K562 (cell line): ENCODE data around the gene SLC7A4. TPM values are rescaled to one million over a fixed set of nuclear protein-coding genes. Genes with fewer than 3 reads are reported as not detected.
A peak's percentile ranks its signal among the peaks of the same experiment; 100 is the strongest.

Experiments
- ATF2 ChIP-seq: sonication (generic); formaldehyde crosslinking; IDR thresholded peaks from 2 replicates; pipeline ENCODE4 v1.8.1; 2022; ENCODE audit warnings: missing genetic modification reagents
- E2F3 ChIP-seq: fragments of 250-450 bp; sonication (Bioruptor Pico); IDR thresholded peaks from 2 replicates; pipeline ENCODE4 v1.4.0; 2020; ENCODE audit warnings: mild to moderate bottlenecking
- FOXM1 ChIP-seq, 2 experiments: fragments of 450-650 bp in 1 of 2; sonication (generic) in 1 of 2; formaldehyde crosslinking in 1 of 2; IDR thresholded peaks; 2 replicates each; pipeline versions ENCODE4 v1.6.1 to v1.9.0; 2017 to 2022; ENCODE audit warnings: low read depth in 2 of 2, mild to moderate bottlenecking in 2 of 2, missing genetic modification reagents in 1 of 2, moderate library complexity in 1 of 2
- KAT8 ChIP-seq: fragments of 450-650 bp; IDR thresholded peaks from 2 replicates; pipeline ENCODE4 v1.6.1; 2016; ENCODE audit warnings: low read depth, mild to moderate bottlenecking
- KDM5B ChIP-seq: fragments of 200-600 bp; sonication (generic); IDR thresholded peaks from 2 replicates; pipeline ENCODE4 v1.6.1; 2012; ENCODE audit warnings: low read depth, mild to moderate bottlenecking, moderate library complexity, low read length, control low read depth, inconsistent platforms; ENCODE audit not compliant: insufficient replicate concordance
- LCOR ChIP-seq: sonication (generic); formaldehyde crosslinking; IDR thresholded peaks from 2 replicates; pipeline ENCODE4 v1.8.0; 2022; ENCODE audit warnings: mild to moderate bottlenecking, missing genetic modification reagents
- MAZ ChIP-seq, 2 experiments: fragments of 450-650 bp in 1 of 2; sonication (generic) in 1 of 2; formaldehyde crosslinking; IDR thresholded peaks in 1 of 2; conservative IDR thresholded peaks in 1 of 2; 2 replicates each; pipeline versions ENCODE4 v1.4.0 to v1.5.0; 2020; ENCODE audit warnings: mild to moderate bottlenecking in 1 of 2, missing genetic modification reagents in 1 of 2
- NR2F6 ChIP-seq: fragments of 450-650 bp; formaldehyde crosslinking; IDR thresholded peaks from 2 replicates; pipeline ENCODE4 v1.4.0; 2020; ENCODE audit warnings: mild to moderate bottlenecking
- OTX1 ChIP-seq: fragments of 450-650 bp; formaldehyde crosslinking; IDR thresholded peaks from 2 replicates; pipeline ENCODE4 v1.4.0; 2022; ENCODE audit warnings: mild to moderate bottlenecking
- TEAD4 ChIP-seq, 2 experiments: sonication (generic) in 1 of 2; formaldehyde crosslinking in 1 of 2; IDR thresholded peaks; 2 replicates each; pipeline versions ENCODE4 v1.6.1 to v1.8.0; 2012 to 2022; ENCODE audit warnings: borderline replicate concordance in 1 of 2, inconsistent platforms in 1 of 2, low read length in 1 of 2, mild to moderate bottlenecking in 1 of 2, missing genetic modification reagents in 1 of 2
- TFAM ChIP-seq: fragments of 250-450 bp; sonication (Bioruptor Pico); conservative IDR thresholded peaks from 2 replicates; pipeline ENCODE4 v1.5.0; 2021; ENCODE audit warnings: mild to moderate bottlenecking, moderate library complexity
- ZNF165 ChIP-seq: fragments of 250-450 bp; sonication (Bioruptor Pico); IDR thresholded peaks from 2 replicates; pipeline ENCODE4 v1.4.0; 2020; ENCODE audit warnings: borderline replicate concordance
- polyA plus RNA-seq, 8 experiments: library from polyadenylated mRNA; depleted of rRNA in 4 of 8; stranded (reverse) in 5 of 8; unstranded in 3 of 8; fragments of >200 nt; fragmentation: Nextera tagmentation in 2 of 8; fragmentation: Illumina TruSeq in 1 of 8; extraction: Ambion mirVana in 2 of 8; extraction: Trizol in 1 of 8; gene quantifications; 2 replicates each; pipeline versions ENCODE4 v1.2.1 to v1.2.3, GENCODE V29; 2011 to 2014; ENCODE audit warnings: inconsistent platforms in 1 of 8, missing spikeins in 1 of 8
- total RNA-seq, 7 experiments: library from RNA; depleted of rRNA in 6 of 7; stranded (reverse); fragments of >200 nt in 6 of 7; fragmentation: Illumina TruSeq in 2 of 7; extraction: Trizol in 2 of 7; gene quantifications; 2 replicates each; pipeline versions ENCODE4 v1.2.1 to v1.2.3, GENCODE V29; 2011 to 2021; ENCODE audit warnings: low replicate concordance in 1 of 7
- TF ChIP-seq, protein P1 (sequence below): fragments of 450-650 bp; formaldehyde crosslinking; IDR thresholded peaks from 2 replicates; pipeline ENCODE4 v1.4.0; 2022; ENCODE audit warnings: missing genetic modification characterization
- TF ChIP-seq, protein P2 (sequence below): fragments of 250-450 bp; sonication (Bioruptor Pico); IDR thresholded peaks from 2 replicates; pipeline ENCODE4 v1.9.0; 2021; ENCODE audit warnings: mild to moderate bottlenecking, inconsistent platforms
- TF ChIP-seq, protein P3 (sequence below): fragments of 250-450 bp; sonication (Bioruptor Pico); IDR thresholded peaks from 2 replicates; pipeline ENCODE4 v1.4.0; 2020; ENCODE audit warnings: mild to moderate bottlenecking
- TF ChIP-seq, protein P4 (sequence below): fragments of 450-650 bp; formaldehyde crosslinking; IDR thresholded peaks from 2 replicates; pipeline ENCODE4 v1.4.0; 2020; ENCODE audit warnings: mild to moderate bottlenecking, mixed read lengths

The SLC7A4 gene
- total and polyA plus RNA-seq, 9 of the 15 experiments (the other 6 are each of a cell fraction or from before 2014, with no cell fraction given): not detected

GRCh38 chr22:20996598-20997535, 35.5 kb downstream of the SLC7A4 start (continued):
- TF ChIP-seq NR2F6: 0 out of 2 replicates have a peak, but pooled peaks have one; percentile 65
- 0 out of 4 replicates have a peak, but pooled peaks of 1 of the 2 experiments have one; percentile 36 for TF ChIP-seq MAZ (CRISPR knock-in tag; conservative IDR thresholded peaks at IDR 0.05 in 1 of 2, IDR thresholded peaks at IDR 0.05 in 1 of 2)
- 0 out of 2 replicates have a peak, but pooled peaks have one; percentile 7 for TF ChIP-seq OTX1 (CRISPR knock-in tag)
- no peak for TF ChIP-seq LCOR
- TF ChIP-seq, protein P1, sequence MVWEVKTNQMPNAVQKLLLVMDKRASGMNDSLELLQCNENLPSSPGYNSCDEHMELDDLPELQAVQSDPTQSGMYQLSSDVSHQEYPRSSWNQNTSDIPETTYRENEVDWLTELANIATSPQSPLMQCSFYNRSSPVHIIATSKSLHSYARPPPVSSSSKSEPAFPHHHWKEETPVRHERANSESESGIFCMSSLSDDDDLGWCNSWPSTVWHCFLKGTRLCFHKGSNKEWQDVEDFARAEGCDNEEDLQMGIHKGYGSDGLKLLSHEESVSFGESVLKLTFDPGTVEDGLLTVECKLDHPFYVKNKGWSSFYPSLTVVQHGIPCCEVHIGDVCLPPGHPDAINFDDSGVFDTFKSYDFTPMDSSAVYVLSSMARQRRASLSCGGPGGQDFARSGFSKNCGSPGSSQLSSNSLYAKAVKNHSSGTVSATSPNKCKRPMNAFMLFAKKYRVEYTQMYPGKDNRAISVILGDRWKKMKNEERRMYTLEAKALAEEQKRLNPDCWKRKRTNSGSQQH (CRISPR knock-in tag): peak; percentile 87; the same call in 1 of the 2 replicates
- TF ChIP-seq, protein P2, sequence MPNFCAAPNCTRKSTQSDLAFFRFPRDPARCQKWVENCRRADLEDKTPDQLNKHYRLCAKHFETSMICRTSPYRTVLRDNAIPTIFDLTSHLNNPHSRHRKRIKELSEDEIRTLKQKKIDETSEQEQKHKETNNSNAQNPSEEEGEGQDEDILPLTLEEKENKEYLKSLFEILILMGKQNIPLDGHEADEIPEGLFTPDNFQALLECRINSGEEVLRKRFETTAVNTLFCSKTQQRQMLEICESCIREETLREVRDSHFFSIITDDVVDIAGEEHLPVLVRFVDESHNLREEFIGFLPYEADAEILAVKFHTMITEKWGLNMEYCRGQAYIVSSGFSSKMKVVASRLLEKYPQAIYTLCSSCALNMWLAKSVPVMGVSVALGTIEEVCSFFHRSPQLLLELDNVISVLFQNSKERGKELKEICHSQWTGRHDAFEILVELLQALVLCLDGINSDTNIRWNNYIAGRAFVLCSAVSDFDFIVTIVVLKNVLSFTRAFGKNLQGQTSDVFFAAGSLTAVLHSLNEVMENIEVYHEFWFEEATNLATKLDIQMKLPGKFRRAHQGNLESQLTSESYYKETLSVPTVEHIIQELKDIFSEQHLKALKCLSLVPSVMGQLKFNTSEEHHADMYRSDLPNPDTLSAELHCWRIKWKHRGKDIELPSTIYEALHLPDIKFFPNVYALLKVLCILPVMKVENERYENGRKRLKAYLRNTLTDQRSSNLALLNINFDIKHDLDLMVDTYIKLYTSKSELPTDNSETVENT (CRISPR knock-in tag): peak; percentile 90
- TF ChIP-seq TEAD4 (IDR thresholded peaks at IDR 0.05; ENCODE audit: low read length): no peak
- no peak for TF ChIP-seq TEAD4 (CRISPR knock-in tag; IDR thresholded peaks at IDR 0.05; ENCODE audit: borderline replicate concordance)
- TF ChIP-seq E2F3 (CRISPR knock-in tag): 0 out of 2 replicates have a peak, but pooled peaks have one; percentile 46
- TF ChIP-seq ZNF165 (CRISPR knock-in tag): no peak
- TF ChIP-seq, protein P3, sequence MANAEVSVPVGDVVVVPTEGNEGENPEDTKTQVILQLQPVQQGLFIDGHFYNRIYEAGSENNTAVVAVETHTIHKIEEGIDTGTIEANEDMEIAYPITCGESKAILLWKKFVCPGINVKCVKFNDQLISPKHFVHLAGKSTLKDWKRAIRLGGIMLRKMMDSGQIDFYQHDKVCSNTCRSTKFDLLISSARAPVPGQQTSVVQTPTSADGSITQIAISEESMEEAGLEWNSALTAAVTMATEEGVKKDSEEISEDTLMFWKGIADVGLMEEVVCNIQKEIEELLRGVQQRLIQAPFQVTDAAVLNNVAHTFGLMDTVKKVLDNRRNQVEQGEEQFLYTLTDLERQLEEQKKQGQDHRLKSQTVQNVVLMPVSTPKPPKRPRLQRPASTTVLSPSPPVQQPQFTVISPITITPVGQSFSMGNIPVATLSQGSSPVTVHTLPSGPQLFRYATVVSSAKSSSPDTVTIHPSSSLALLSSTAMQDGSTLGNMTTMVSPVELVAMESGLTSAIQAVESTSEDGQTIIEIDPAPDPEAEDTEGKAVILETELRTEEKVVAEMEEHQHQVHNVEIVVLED (CRISPR knock-in tag): 0 out of 2 replicates have a peak, but pooled peaks have one; percentile 18
- no peak for TF ChIP-seq TFAM
- TF ChIP-seq, protein P4, sequence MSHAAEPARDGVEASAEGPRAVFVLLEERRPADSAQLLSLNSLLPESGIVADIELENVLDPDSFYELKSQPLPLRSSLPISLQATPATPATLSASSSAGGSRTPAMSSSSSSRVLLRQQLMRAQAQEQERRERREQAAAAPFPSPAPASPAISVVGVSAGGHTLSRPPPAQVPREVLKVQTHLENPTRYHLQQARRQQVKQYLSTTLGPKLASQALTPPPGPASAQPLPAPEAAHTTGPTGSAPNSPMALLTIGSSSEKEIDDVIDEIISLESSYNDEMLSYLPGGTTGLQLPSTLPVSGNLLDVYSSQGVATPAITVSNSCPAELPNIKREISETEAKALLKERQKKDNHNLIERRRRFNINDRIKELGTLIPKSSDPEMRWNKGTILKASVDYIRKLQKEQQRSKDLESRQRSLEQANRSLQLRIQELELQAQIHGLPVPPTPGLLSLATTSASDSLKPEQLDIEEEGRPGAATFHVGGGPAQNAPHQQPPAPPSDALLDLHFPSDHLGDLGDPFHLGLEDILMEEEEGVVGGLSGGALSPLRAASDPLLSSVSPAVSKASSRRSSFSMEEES (CRISPR knock-in tag): 0 out of 2 replicates have a peak, but pooled peaks have one; percentile 1
- TF ChIP-seq FOXM1 (IDR thresholded peaks at IDR 0.05; ENCODE audit: low read depth): no peak
- no peak for TF ChIP-seq FOXM1 (CRISPR knock-in tag; IDR thresholded peaks at IDR 0.05; ENCODE audit: low read depth)
- no peak for TF ChIP-seq ATF2 (CRISPR knock-in tag)
- no peak for TF ChIP-seq KAT8
- peak; percentile 82 for TF ChIP-seq KDM5B
